Activated CD4-positive, alpha-beta T cell treated with anti-CD3 and anti-CD28 coated beads for 48 hours (primary cell): Measurements from ENCODE around the gene SLC6A3.
"Not testable (repeated sequence)": the region's sequence is repeated elsewhere in the genome, so short reads cannot be mapped to it uniquely, and the experiment has no call there.

Source experiments
- DNase-seq: peaks from one replicate; pipeline ENCODE4 v3.0.0-alpha.2; 2020

Gene SLC6A3

DNA sequence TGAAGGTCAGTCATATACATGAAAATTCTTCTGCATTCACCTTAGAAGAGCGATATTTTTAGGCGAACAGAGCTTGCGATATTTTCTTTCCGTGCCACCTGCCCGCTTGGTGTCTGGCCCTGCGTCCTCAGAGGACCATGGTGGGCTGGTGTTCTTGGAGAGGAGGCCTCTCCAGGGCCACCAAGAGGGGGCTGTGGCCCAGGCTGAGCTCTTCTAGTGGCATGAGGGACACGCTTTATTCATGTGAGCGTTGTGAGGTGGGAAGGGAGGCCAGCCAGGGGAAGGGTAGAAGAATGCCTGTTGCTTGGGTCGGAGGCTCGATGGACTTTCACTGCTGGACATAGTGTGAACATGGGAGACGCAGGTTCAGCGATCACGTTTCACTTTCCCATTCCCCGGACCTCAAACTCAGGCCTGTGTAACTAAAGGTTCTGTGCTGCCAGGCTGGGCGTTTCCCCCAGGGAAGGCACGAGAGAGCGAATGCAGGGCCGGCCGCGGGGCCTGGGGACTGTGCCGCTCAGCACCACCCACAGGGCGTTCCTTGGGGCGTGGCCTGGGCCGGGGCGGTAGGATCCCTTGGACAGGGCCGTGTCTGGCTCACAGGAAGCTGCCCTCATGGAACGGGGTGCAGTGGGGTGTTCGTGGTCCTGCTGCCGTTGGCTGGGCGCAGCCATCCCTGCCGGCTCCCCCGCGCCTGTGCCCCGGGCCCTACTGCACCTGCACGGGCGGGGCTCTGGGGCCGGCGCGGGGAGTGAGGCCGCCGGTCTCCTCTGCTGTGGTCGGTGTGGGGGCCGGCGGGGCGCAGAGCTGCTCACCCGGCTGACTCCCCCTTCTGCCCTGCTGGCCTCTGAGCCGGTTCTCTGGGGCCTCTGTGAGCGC lies 59.6 kb downstream of the SLC6A3 start:
- peak; percentile 88 for DNase-seq

DNA sequence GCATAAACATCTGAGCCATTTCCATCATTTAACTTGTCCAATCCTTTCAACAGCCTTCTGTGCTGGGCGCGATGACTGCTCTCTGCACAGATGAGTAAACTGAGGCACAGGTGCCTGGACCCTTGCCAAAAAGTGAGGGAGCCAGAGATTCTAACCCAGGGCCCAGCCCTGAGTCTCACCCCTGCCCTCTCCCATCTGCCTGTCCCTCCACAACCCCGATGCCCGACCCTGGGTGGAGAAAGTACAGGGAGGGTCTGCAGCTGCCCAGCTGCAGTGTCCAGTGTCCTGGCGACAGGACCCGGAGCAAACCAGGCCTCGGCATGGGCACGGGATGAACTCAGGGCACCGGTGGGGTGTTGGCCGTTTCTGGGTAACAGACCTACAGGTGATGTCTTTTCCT lies 60.7 kb downstream of the SLC6A3 start:
- no peak for DNase-seq

DNA sequence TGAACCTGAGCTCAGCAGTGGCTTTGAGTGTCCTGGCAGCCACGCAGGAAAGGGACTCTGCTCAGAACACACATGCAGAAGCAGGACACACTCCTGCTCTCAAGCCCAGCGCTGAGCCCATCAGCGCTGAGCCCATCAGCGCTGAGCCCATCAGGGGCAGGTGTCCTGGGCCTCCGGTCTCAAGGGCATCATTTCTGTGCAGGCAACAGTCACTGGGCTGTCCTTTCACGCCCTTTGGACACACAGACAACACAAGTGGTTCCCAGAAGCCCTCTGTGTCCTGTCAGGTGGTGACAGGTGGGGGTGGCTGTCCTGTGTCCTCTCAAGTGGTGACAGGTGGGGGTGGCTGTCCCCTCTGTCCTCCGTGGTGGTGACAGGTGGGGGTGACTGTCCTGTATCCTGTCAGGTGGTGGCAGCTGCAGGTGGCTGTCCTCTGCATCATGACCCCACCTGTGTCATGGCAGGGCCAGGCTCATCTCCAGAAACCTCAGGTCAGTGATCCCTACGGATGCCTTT lies 61.3 kb downstream of the SLC6A3 start:
- DNase-seq, result no peak

DNA sequence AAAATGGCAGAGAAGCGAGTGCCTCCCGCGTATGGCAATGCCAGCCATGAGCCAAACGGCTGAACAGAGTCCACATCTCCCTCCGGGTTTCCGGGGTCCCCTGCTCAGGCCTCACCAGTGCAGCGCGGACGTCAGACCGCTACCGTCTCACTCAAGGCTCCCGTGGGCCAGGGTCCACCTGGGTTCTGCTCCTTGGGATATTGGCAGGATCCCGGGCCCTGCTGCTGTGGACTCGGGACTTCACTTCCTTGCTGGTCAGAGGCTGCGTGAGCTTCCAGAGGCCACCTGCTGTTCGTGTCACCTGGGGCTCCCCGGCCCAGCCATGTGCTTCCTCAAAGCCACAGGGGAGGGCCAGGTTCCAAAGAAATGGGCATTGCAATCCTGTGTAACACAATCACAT lies 61.9 kb downstream of the SLC6A3 start:
- DNase-seq, result no peak

DNA sequence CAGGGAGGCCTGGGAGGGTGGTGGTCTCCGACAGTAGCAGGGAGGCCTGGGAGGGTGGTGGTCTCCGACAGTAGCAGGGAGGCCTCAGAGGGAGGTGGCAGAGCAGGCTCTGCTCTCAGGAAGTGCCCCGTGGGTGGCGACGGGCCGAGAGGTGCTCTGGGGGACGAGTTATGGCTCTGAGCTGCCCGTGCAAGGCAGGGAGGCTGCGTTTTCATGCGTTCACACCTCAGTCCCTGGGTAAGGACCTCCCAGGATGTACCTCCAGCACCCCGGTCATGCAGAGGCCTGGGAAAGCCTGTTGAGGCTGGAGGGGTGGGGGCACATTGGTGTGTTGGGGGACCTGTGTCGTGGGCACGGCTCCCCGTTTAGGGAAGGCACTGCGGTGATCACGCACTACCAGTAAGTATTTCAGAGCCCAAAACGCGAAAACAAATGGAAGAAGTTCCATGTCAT lies 63.0 kb downstream of the SLC6A3 start:
- no peak for DNase-seq

DNA sequence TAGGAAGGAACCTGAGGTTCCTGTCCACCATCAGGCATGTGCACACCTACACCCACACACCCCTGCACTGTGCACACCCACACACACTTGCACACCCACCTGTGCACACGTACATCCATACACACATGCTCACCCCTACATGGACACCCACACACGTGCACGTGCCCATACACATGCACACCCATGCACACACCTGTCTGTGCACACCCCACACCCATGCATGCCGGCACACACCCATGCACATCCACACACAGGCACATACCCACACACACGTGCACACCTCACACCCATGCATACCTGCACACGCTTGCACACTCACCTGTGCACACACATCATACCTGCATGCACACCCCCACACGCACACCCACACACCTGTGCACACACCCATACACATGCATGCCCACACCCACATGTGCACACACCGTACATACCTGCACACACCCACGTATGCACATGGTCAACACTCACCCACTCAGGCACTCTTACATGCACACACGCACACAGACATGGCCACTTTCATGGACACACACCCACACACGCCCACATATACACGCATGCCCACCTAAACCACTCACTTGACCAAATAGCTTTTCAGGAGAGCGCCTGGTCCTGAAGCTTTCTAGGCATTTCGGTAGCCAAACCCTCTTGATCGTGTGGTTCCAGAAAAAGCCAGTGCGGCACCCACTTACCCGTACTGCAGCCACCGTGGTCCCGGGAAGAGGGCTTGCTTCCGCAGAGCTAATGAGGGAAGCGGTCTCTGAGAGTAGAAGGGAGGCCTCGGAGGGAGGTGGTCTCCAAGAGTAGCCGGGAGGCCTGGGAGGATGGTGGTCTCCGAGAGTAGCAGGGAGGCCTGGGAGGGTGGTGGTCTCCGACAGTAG lies 63.6 kb downstream of the SLC6A3 start:
- no peak for DNase-seq

DNA sequence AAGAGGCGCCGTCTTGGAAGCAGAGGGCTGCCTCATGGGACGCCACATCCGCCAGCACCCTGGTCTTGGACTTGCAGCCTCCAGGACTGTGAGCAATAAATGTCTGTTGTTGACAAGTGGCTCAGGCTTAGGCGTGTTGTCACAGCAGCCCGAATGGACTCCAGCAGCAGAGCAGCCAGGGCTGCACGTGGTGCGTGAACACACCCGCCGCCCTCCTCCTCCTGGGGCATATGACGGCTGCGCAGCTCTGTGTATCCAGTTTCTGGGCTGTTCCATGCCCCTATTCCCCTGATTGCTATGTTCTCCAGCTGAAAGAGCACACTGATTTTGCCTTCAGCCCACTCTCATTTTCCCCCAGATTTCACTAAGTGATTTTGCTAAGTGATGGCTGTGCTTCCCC lies 64.3 kb downstream of the SLC6A3 start:
- no peak for DNase-seq

DNA sequence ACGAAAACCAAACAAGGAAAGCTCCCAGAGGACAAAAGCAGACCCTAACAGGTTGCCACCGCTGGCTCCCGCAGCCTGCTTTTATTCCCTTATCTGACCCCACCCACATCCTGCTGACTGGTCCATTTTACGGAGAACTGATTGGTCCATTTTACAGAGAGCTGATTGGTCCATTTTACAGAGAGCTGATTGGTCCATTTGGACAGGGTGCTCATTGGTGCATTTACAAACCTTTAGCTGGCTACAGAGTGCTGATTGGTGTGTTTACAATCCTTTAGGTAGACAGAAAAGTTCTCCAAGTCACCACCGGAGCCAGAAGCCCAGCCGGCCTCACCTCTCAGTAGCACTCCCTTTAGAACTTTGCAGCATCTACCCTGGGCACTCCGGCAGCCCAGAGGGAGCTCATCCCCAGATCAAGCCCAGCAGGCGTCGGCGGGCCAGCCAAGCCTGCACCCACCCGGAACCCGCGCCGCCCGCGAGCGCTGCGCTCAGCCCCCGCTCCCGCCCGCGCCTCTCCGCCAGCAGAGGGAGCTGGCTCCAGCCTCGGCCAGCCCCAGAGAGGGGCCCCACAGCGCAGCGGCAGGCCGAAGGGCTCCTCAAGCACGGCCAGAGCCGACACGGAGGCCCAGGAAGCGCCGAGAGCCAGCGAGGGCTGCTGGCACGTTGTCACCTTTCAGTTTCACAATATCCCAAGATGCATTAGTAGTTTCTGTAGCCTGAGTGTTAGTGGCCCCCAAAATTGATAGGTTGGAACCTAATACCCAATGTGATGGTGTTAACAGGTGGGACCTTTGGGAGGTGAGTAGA lies 65.0 kb downstream of the SLC6A3 start:
- peak; percentile 53 for DNase-seq

DNA sequence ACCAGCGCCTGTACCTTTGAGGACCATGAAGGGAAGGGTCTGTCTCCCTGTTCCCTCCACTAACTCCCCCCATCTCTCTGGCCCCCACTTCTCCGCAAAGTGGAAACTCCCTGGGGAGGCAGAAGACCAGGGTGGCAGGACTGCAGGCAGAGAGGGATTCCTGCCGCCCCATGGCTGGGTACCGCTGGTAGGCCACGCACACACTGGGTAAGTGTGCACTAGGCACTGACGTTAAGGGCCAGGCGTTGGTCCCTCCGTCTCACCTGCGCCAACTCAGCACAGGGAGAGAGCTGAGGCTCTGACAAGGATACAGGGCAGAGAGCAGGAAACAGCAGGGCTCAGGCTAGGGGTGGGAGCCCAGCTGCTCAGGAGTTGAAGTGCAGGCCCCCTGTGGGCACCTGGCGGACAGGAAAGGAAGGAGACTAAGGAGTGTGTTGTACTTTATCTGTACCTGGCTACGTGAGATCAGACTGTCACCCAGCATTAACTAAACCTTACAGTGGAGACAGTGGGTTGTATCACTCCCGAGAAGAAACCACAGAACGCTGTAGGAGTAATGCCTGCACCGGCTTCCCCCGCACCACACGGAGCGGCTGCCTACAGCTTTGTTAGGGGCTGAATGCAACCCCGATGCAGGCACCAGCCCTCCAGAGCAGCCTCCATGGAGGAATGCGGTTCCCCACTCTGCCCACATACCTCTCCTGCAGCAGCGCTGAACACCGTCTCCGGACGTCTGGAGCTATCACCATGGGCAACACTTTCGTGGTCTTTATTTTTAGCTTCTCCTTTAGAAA lies 66.2 kb downstream of the SLC6A3 start:
- DNase-seq, result no peak

DNA sequence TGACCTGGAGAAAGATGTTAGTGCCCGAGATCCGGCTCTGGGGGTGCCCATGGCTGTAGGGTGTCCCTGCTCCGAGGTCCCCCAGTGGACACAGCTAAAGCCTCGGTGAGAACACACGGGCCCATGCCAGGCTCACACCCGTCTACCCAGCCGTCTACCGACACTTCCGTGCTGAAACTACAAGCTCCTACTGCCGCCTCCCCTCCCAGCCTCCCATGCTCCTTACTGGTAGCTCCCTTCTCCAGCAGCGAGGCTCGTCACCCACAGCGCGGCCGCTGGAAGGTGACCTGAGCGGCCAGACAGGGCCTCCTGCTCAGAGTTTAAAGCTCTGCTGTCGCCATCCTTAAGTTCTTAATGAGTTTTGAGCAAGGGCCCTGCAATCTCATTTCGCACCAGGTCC lies 67.1 kb downstream of the SLC6A3 start:
- DNase-seq, result no peak

DNA sequence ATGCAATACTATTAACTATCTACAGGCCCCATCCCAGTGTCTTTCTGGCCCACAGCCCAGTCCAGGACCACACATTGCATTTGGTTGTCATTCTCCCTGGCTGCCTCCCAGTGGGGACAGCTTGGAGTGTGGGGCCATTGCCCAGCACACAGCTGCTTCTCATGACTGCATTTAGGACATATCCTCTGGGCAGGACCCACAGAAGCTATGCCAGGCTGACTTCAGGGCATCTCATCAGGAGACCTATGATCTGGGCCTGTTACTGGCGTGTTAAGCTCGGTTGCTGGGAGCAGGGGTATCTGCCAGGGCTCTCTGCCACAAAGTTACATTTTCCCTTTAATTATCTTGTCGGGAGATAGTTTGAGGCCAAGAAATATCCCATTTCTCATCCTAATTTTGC lies 68.3 kb downstream of the SLC6A3 start:
- no peak for DNase-seq

DNA sequence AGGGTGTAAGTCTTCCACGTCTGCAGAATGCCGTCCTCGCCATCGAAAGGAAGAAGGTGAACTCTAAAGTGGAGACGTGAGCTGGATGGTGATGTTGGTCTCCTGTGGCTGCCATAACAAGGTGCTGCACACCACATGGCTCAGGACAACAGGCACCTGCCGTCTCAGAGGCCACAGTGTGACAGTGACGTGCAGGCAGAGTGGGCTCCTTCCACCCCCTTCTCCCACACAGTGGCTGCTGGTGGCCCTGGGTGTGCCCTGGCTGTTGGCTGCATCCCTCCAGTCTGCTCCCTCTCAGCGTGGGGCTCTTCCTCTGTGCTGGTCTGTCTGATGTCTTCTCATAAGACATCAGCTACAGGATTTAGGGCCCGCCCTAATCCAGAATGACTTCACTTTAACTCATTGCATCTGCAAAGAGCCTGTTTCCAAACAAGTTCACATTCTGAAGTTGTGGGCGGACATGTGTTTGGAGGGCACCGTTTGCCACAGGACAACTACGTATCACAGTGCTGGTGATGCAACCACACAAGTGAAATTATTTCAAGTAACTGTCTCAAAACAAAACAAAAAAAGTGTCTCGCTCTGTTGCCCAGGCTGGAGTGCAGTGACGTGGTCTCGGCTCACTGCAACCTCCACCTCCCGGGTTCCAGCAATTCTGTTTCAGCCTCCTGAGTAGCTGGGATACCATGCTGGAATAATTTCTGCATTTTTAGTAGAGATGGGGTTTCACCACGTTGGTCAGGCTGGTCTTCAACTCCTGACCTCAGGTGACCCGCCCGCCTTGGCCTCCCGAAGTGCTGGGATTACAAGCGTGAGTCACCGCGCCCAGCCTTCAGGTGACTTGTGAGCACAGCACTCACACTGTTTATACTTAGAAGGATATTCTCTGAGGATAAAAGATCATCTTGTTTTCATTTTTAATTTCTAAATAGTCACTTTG lies 69.1 kb downstream of the SLC6A3 start:
- DNase-seq, result no peak

DNA sequence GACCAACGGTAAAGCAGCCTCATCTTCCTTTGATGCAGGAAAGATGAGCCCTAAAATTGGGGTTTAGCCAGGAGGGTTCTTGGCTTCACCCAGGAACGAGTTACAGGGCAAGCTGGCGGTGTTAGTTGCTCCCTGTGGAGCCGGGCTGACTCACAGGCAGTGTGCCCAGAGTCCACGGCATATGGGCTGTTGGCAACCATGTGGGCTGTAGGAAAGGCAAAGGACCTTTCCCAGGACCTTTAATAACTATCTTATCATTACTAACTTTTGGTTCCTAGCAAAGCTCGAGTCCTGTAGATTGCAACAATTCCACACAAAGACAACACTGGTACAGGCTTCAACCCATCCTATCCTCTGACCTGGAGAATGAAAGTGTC lies 70.6 kb downstream of the SLC6A3 start:
- DNase-seq, result no peak

DNA sequence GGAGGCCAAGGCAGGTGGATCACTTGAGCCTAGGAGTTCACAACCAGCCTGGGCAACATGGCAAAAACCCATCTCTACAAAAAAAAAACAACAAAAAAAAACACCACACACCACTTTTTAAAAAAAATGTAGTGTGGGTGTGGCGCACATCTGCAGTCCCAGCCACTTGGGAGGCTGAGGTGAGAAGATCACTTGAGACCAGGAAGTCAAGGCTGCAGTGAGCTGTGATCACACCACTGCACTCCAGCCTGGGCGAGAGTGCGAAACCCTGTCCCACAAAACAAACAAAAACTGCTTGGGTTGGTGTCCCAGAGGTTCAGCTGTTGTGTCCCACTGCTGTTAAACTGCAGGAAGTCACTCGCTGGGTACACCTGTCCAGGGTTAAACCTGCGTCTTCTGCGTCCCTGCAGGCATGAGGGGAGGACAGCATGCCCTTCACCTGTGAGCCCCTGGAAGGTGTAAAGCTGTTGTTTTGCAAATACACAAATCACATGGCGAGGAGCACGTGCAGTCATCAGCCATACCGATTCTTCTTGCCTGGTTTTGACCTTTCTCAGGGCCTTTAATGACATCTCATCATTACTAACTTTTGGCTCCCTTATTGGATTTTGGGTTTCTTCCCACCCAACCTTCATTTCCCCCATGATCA lies 71.1 kb downstream of the SLC6A3 start:
- no peak for DNase-seq

DNA sequence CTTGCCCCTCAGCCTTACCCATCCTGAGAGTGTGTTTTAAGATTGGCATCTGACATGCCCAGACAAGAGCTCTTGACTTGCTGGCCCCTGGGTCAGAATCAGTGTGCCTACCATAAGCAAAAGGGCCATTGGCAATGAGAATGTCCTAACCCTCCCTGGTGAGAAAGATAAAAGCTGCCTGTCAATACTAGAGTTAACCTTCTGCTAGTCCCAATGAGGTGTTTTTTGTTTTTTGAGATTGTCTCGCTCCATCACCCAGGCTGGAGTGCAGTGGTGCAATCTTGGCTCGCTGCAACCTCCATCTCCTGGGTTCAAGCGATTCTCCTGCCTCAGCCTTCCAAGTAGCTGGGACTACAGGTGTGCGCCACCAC lies 73.3 kb downstream of the SLC6A3 start:
- DNase-seq, result not testable (repeated sequence)

DNA sequence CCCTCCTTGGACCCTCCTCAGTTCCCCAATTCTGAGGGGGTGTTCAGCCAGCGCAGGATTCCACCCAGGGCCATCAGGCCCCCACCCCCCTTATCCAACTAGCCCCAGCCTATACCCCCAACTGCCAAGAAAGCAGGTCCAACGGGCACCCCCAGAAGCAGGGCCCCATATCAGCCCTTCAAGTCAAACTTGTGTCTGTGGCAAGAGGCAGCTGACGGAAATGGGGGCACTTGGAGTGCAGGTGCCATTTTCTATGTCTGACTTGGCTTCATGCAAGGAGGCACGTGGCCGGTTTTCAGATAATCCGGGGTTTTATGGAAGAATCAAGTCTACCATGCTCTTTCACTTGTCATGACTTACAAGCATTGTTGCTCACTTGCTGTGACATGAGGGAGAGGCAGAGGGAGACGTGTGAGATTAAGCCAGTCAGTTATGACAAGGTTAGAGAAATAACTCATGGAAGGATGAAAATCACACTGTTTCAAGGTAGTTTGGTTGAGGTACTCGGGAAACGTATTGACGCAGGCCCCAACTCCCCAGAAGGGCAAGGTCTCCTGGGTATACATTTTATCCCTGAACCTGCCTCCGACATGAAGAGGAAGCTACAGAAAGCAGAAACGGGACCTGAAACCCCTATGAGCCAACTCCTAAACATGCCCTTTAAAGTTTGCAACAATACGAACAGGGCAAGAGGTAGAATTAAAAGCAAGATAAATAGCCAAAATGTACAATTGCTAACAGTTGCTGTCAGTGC lies 73.8 kb downstream of the SLC6A3 start:
- DNase-seq, result no peak

DNA sequence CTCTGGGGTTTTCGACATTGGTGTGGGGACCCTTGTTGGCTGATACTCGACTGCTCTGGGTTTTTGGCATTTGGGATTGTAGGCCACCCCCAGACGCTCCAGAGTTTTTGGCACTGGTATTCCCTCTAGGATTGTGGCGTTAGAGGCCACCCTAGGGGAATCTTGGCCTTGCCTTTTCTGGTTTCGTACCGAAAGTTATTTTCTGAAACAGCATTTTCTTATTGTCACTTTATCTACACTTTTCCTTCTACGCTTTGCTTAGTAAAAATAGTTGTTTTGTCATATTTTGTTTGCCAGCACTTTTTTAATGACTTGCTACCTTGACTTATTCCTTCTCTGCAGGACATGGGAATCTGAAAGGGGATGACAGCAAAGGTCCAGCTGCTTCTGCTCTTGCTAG lies 75.2 kb downstream of the SLC6A3 start:
- DNase-seq, result no peak

DNA sequence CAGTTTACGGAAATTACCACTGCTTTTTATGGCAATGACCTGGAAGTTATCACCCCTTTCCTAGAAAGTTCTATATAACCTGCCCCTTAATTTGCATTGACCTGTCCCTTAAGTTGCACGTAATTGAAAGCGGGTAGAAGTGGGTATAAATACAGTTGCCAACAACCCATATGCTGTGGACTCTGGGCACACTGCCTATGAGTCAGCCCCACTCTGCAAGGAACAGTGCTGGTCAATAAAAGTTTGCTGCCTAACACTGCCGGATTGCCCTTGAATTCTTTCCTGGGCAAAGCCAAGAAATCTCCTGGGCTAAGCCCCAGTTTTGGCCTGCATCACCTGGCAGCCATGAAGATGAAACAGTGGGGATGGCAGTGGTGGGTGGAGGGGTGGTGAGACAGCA lies 76.5 kb downstream of the SLC6A3 start:
- DNase-seq, result no peak

DNA sequence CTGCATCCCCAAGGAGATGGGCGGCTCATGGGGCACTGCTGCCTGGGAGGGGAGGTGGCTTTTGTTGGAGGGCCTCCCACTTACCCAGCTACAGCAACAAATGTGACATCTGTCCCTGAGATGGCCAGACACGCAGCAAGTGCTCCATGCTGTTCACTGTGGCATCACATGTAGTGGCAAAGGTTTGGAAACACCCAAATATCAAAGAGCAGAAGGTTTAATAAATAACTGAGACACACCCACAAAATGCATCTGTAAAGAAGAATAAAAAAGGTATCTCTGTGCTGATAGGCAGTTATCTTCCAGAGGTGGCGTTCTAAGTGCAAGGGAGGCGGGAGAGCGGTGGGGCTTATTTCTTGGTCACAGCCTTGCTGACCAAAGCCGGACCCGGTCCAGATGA lies 77.0 kb downstream of the SLC6A3 start:
- DNase-seq, result no peak

DNA sequence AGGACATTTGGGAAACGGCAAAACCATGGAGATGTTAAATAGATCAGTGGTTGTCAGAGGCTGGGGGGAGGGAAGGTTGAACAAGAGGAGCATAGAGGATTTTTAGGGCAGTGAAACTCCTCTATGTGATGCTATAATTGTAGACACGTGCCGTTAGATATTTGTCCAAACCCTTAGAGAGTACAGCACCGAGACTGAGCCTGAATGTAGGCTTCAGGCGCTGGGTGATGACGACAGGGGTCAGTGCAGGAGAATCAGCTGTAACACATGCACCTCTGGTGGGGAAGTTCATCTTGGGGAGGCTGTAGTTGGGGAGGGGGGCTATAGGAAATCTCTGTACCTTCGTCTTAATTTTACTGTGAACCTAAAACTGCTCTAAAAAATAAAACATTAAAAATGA lies 78.1 kb downstream of the SLC6A3 start:
- DNase-seq, result no peak
